ENCODE results near the gene LPGAT1.

Gene LPGAT1

GRCh38 chr1:211827051-211827450 lies 3.5 kb downstream of the LPGAT1 start:
- H3K27ac ChIP-seq (ENCODE audit: low read length): no peak overlapping the region
- peaks cover 7% of the 10 kb centered on the region for H3K4me1 ChIP-seq (ENCODE audit: control insufficient read depth, insufficient read depth, low read length)
- peaks cover 0 to 3% of the 10 kb centered on the region in 2 donors for H3K36me3 ChIP-seq (ENCODE audit: control insufficient read depth in 2 of 2, insufficient read depth in 2 of 2, low read length in 2 of 2)
- no peak overlapping the region for H3K4me3 ChIP-seq (ENCODE audit: low read length in 2 of 2)
- H3K9ac ChIP-seq (ENCODE audit: low read length in 2 of 2): no peak overlapping the region
- no peaks in the 10 kb centered on the region for H3K27me3 ChIP-seq (ENCODE audit: control insufficient read depth in 1 of 2, insufficient read depth in 2 of 2, low read length in 2 of 2)
- no peaks in the 10 kb centered on the region for H3K9me3 ChIP-seq (ENCODE audit: control insufficient read depth in 2 of 2, low read length in 2 of 2)

GRCh38 chr1:211825980-211826379 lies 4.6 kb downstream of the LPGAT1 start:
- H3K9ac ChIP-seq (ENCODE audit: low read length in 2 of 2): no peak overlapping the region
- H3K4me3 ChIP-seq (ENCODE audit: low read length in 2 of 2): no peak overlapping the region
- no peaks in the 10 kb centered on the region for H3K9me3 ChIP-seq (ENCODE audit: control insufficient read depth in 2 of 2, low read length in 2 of 2)
- peaks cover 7% of the 10 kb centered on the region for H3K4me1 ChIP-seq (ENCODE audit: control insufficient read depth, insufficient read depth, low read length)
- H3K27ac ChIP-seq (ENCODE audit: low read length): no peak overlapping the region
- H3K36me3 ChIP-seq (ENCODE audit: control insufficient read depth in 2 of 2, insufficient read depth in 2 of 2, low read length in 2 of 2): peaks cover 0 to 3% of the 10 kb centered on the region in 2 donors
- no peaks in the 10 kb centered on the region for H3K27me3 ChIP-seq (ENCODE audit: control insufficient read depth in 1 of 2, insufficient read depth in 2 of 2, low read length in 2 of 2)

- Histone ChIP-seq H3K4me3 (ENCODE audit: low read length in 2 of 2) (no peak overlapping the region), H3K9me3 (ENCODE audit: control insufficient read depth in 2 of 2, low read length in 2 of 2) (no peaks in the 10 kb centered on the region), H3K4me1 (ENCODE audit: control insufficient read depth, insufficient read depth, low read length) (no peaks in the 10 kb centered on the region), H3K27me3 (ENCODE audit: control insufficient read depth in 1 of 2, insufficient read depth in 2 of 2, low read length in 2 of 2) (no peaks in the 10 kb centered on the region), H3K36me3 (ENCODE audit: control insufficient read depth in 2 of 2, insufficient read depth in 2 of 2, low read length in 2 of 2) (peaks cover 0 to 3% of the 10 kb centered on the region in 2 donors), H3K27ac (ENCODE audit: low read length) (no peak overlapping the region), H3K9ac (ENCODE audit: low read length in 2 of 2) (no peak overlapping the region)
Measured at GRCh38 chr1:211822677-211823407, 7.7 kb downstream of the LPGAT1 start.

- no peak overlapping the region for H3K4me3 ChIP-seq (ENCODE audit: low read length in 2 of 2)
- peaks cover 11% of the 10 kb centered on the region for H3K4me1 ChIP-seq (ENCODE audit: control insufficient read depth, insufficient read depth, low read length)
- H3K27me3 ChIP-seq (ENCODE audit: control insufficient read depth in 1 of 2, insufficient read depth in 2 of 2, low read length in 2 of 2): no peaks in the 10 kb centered on the region
- H3K9me3 ChIP-seq (ENCODE audit: control insufficient read depth in 2 of 2, low read length in 2 of 2): no peaks in the 10 kb centered on the region
- peaks cover 5% of the 10 kb centered on the region in 2 donors for H3K36me3 ChIP-seq (ENCODE audit: control insufficient read depth in 2 of 2, insufficient read depth in 2 of 2, low read length in 2 of 2)
- H3K9ac ChIP-seq (ENCODE audit: low read length in 2 of 2): no peak overlapping the region
- H3K27ac ChIP-seq (ENCODE audit: low read length): no peak overlapping the region
Measured at GRCh38 chr1:211816586-211816985, 14.0 kb downstream of the LPGAT1 start.

GRCh38 chr1:211814313-211814712 lies 16.2 kb downstream of the LPGAT1 start:
- H3K4me1 ChIP-seq (ENCODE audit: control insufficient read depth, insufficient read depth, low read length): peaks cover 11% of the 10 kb centered on the region

GRCh38 chr1:211813590-211813989 lies 17.0 kb downstream of the LPGAT1 start:
- H3K36me3 ChIP-seq (ENCODE audit: control insufficient read depth in 2 of 2, insufficient read depth in 2 of 2, low read length in 2 of 2): peaks cover 5 to 8% of the 10 kb centered on the region in 2 donors
- H3K9me3 ChIP-seq (ENCODE audit: control insufficient read depth in 2 of 2, low read length in 2 of 2): no peaks in the 10 kb centered on the region
- no peak overlapping the region for H3K9ac ChIP-seq (ENCODE audit: low read length in 2 of 2)
- no peaks in the 10 kb centered on the region for H3K27me3 ChIP-seq (ENCODE audit: control insufficient read depth in 1 of 2, insufficient read depth in 2 of 2, low read length in 2 of 2)
- no peak overlapping the region for H3K4me3 ChIP-seq (ENCODE audit: low read length in 2 of 2)
- peaks cover 11% of the 10 kb centered on the region for H3K4me1 ChIP-seq (ENCODE audit: control insufficient read depth, insufficient read depth, low read length)
- no peak overlapping the region for H3K27ac ChIP-seq (ENCODE audit: low read length)

More at GRCh38 chr1:211814313-211814712, 16.2 kb downstream of the LPGAT1 start:
- Histone ChIP-seq H3K27ac (ENCODE audit: low read length) (no peak overlapping the region), H3K4me3 (ENCODE audit: low read length in 2 of 2) (no peak overlapping the region), H3K9ac (ENCODE audit: low read length in 2 of 2) (no peak overlapping the region), H3K27me3 (ENCODE audit: control insufficient read depth in 1 of 2, insufficient read depth in 2 of 2, low read length in 2 of 2) (no peaks in the 10 kb centered on the region), H3K36me3 (ENCODE audit: control insufficient read depth in 2 of 2, insufficient read depth in 2 of 2, low read length in 2 of 2) (peaks cover 5 to 8% of the 10 kb centered on the region in 2 donors), H3K9me3 (ENCODE audit: control insufficient read depth in 2 of 2, low read length in 2 of 2) (no peaks in the 10 kb centered on the region)

- Histone ChIP-seq H3K27me3 (ENCODE audit: control insufficient read depth in 1 of 2, insufficient read depth in 2 of 2, low read length in 2 of 2) (no peaks in the 10 kb centered on the region), H3K4me1 (ENCODE audit: control insufficient read depth, insufficient read depth, low read length) (peaks cover 11% of the 10 kb centered on the region), H3K9ac (ENCODE audit: low read length in 2 of 2) (no peak overlapping the region), H3K9me3 (ENCODE audit: control insufficient read depth in 2 of 2, low read length in 2 of 2) (no peaks in the 10 kb centered on the region), H3K27ac (ENCODE audit: low read length) (no peak overlapping the region), H3K4me3 (ENCODE audit: low read length in 2 of 2) (no peak overlapping the region), H3K36me3 (ENCODE audit: control insufficient read depth in 2 of 2, insufficient read depth in 2 of 2, low read length in 2 of 2) (peaks cover 5 to 8% of the 10 kb centered on the region in 2 donors)
Measured at GRCh38 chr1:211812584-211812983, 18.0 kb downstream of the LPGAT1 start.

- peaks cover 11% of the 10 kb centered on the region for H3K4me1 ChIP-seq (ENCODE audit: control insufficient read depth, insufficient read depth, low read length)
- no peak overlapping the region for H3K27ac ChIP-seq (ENCODE audit: low read length)
- peaks cover 5 to 8% of the 10 kb centered on the region in 2 donors for H3K36me3 ChIP-seq (ENCODE audit: control insufficient read depth in 2 of 2, insufficient read depth in 2 of 2, low read length in 2 of 2)
- H3K27me3 ChIP-seq (ENCODE audit: control insufficient read depth in 1 of 2, insufficient read depth in 2 of 2, low read length in 2 of 2): no peaks in the 10 kb centered on the region
- H3K9ac ChIP-seq (ENCODE audit: low read length in 2 of 2): no peak overlapping the region
- no peak overlapping the region for H3K4me3 ChIP-seq (ENCODE audit: low read length in 2 of 2)
- no peaks in the 10 kb centered on the region for H3K9me3 ChIP-seq (ENCODE audit: control insufficient read depth in 2 of 2, low read length in 2 of 2)
Measured at GRCh38 chr1:211811848-211812247, 18.7 kb downstream of the LPGAT1 start.

GRCh38 chr1:211811126-211811525 lies 19.4 kb downstream of the LPGAT1 start:
- Histone ChIP-seq H3K4me3 (ENCODE audit: low read length in 2 of 2) (no peak overlapping the region), H3K27ac (ENCODE audit: low read length) (no peak overlapping the region), H3K9ac (ENCODE audit: low read length in 2 of 2) (no peak overlapping the region), H3K4me1 (ENCODE audit: control insufficient read depth, insufficient read depth, low read length) (peaks cover 11% of the 10 kb centered on the region), H3K27me3 (ENCODE audit: control insufficient read depth in 1 of 2, insufficient read depth in 2 of 2, low read length in 2 of 2) (no peaks in the 10 kb centered on the region), H3K9me3 (ENCODE audit: control insufficient read depth in 2 of 2, low read length in 2 of 2) (no peaks in the 10 kb centered on the region), H3K36me3 (ENCODE audit: control insufficient read depth in 2 of 2, insufficient read depth in 2 of 2, low read length in 2 of 2) (peaks cover 5 to 8% of the 10 kb centered on the region in 2 donors)

- Histone ChIP-seq H3K4me1 (ENCODE audit: control insufficient read depth, insufficient read depth, low read length) (peaks cover 2% of the 10 kb centered on the region), H3K27me3 (ENCODE audit: control insufficient read depth in 1 of 2, insufficient read depth in 2 of 2, low read length in 2 of 2) (no peaks in the 10 kb centered on the region), H3K36me3 (ENCODE audit: control insufficient read depth in 2 of 2, insufficient read depth in 2 of 2, low read length in 2 of 2) (peaks cover 5 to 8% of the 10 kb centered on the region in 2 donors), H3K4me3 (ENCODE audit: low read length in 2 of 2) (no peak overlapping the region), H3K9ac (ENCODE audit: low read length in 2 of 2) (no peak overlapping the region), H3K9me3 (ENCODE audit: control insufficient read depth in 2 of 2, low read length in 2 of 2) (no peaks in the 10 kb centered on the region), H3K27ac (ENCODE audit: low read length) (no peak overlapping the region)
Measured at GRCh38 chr1:211808475-211808874, 22.1 kb downstream of the LPGAT1 start.

GRCh38 chr1:211804915-211805314 lies 25.6 kb downstream of the LPGAT1 start:
- Histone ChIP-seq H3K9me3 (ENCODE audit: control insufficient read depth in 2 of 2, low read length in 2 of 2) (no peaks in the 10 kb centered on the region), H3K36me3 (ENCODE audit: control insufficient read depth in 2 of 2, insufficient read depth in 2 of 2, low read length in 2 of 2) (peaks cover 0 to 3% of the 10 kb centered on the region in 2 donors), H3K27ac (ENCODE audit: low read length) (no peak overlapping the region), H3K4me3 (ENCODE audit: low read length in 2 of 2) (no peak overlapping the region), H3K27me3 (ENCODE audit: control insufficient read depth in 1 of 2, insufficient read depth in 2 of 2, low read length in 2 of 2) (no peaks in the 10 kb centered on the region), H3K4me1 (ENCODE audit: control insufficient read depth, insufficient read depth, low read length) (no peaks in the 10 kb centered on the region), H3K9ac (ENCODE audit: low read length in 2 of 2) (no peak overlapping the region)
